CD4-positive, alpha-beta T cell treated with Interleukin-15 for 1 hour (primary cell): ENCODE measurements around the gene TTC33.
"Not testable (repeated sequence)": the region's sequence is repeated elsewhere in the genome, so short reads cannot be mapped to it uniquely, and the experiment has no call there.

Source experiments
- DNase-seq: peaks from one replicate; pipeline ENCODE4 v3.0.0-alpha.2; 2020

TTC33 gene, protein sequence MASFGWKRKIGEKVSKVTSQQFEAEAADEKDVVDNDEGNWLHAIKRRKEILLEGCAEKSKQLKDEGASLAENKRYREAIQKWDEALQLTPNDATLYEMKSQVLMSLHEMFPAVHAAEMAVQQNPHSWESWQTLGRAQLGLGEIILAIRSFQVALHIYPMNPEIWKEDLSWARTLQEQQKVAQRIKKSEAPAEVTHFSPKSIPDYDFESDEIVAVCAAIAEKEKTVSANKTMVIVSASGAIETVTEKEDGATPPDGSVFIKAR

DNA sequence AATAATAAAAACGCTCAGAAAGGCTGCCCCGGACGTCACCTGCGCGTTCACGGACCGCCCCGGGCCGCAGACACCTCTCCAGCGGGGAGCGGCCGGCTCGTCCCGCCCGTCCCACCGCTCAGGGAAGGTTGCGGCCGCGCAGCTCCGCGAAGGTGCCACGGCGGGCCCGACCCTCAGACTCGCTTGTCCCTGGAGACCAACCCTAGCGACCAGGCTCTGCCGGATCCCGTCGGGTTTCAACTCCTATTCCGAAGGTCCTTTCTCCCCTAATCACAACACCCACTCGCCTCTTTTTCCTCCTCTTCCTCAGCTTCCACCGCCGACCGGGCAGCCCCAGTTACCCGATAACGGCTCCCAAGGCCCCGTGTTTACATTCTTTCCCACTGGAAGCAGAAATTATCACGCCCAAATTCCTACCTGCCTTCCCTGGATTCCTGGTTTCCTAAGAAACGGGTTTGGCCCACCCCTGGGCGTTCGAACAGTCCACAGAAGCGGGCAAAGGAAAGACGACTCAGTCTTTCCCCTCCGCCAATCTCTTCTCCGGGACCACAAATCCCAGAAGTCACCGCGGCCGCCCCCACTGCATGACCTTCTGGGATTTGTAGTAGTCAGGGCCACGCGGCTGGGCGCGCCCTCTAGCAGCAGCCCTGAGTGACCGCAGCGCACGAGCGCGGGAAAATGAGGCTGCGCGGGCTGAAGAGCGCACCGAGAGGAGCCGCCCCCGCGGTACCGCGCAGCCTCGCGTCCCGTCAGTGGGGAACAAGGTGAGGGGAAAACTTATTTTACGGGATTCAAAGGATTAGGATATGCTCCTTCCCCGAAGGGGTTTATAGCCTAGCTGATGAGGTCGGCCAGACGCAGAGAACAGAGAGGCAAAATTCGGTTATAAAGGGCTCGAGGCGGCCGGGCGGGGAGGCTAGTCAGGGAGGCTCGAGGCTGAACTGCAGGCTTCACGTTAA lies at the start of gene TTC33:
TSS of gene TTC33 (minus strand) at position 555 of the 959 bp plus-strand sequence. CDS start 8,943 bp downstream, outside the sequence.
- DNase-seq: peak; percentile 92

DNA sequence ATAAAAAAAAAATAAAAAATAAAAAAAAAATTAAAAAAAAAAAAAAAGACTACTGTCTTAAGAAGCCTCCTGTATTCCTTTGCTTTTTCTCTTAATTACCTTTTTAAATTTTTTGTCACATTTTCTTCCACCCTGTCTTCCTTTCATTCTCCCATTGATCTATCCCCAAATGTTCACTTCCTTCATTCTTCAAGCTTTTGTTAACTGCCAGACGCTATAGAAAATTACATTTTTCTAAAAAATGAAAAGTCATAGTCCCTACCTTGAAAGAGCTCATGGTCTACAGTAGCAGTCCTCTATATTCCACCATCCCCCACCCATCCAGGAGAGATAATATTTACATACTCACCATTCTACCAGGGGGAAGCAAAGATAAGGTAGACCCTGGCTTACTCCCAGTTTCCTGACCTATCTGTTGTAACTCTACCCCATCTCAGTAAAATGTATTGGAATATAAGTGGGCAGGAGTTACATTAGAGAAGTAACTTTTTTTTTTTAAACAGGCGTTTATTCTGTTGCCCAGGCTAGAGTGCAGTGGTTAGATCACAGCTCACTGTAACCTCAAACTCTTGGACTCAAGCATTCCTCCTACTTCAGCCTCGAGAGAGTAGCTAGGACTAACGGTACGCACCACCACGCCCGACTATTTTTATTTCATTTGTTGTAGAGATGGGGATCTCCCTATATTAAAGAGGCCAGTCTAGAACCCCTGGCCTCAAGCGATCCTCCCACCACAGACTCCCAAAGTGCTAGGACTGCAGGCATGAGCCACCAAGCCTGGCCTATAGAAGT lies 46.2 kb upstream of the TTC33 start:
- DNase-seq: no peak

DNA sequence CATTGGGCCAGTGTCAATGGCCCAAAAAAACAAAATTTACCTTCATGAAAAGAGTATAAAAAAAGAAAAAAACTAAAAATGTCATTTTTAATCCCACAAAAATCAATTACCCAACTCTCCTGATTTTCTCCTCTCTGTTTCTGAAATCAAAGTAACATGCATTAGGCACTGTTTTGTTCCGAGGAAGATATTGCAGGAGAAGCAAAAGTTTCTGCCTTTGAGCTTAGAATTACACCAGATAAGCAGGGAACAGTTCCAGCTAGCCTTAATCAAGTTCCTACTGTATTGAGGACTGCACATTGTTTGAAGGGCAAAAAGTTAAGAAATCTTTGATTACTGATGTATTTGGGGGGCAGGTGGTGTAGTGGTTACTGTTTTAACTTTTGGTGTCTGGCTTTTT lies 43.5 kb upstream of the TTC33 start:
- DNase-seq: no peak

DNA sequence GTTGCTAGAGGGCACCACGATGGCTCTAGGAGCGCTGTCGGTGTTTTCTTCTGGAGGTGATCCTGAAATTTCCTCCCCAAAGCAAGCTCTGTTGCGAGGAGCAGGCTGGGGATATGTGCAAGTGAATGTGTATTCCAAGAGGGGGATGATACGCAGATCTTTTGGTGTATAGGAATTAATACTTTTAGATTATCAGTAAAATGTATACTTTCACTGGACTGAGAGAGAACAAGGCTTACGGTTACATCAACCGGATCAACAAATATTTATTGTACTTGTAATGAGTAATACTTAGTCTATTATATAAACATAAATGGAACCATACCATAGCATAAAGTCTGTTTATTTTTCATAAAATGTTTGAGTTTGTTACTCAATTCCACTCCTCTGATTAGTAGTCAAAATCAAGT lies 43.0 kb upstream of the TTC33 start:
- no peak for DNase-seq

DNA sequence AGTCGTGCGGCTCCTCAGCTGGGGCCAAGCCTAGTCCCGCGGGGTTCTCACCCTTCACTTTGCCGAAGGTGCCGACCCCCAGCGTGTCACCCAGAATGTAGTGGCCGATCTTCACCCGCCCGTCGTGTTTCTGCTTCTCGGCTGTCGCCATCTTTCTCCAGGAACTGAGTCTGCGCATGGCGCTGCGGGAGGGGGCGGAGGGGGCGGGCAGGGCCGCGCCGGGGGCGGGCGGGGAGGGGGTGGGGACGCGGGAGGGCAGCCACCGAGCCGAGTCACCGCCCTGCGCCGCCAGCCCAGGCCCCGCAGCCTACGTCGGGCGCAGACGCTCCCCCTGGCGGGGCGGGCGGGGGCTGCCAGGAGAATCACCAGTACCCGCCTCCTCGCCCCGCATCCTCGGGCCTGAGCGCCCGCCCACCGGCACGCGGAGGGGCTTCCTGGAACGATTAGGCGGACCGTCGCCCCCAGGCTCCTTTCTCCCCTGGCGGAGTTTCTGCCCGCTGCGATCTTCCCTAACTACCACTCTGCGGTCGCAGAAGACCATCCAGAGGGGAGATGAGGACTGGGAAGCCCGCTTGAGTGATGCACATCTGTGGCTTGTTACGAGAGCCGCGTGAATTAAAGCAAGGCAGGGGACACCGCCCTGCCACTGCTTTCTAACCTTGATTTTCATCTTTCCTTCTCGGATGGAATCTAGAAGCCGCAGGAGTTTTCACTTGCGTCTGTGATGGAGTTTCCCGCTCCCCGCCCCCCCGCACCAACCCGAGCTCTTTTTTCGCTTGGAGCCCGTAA lies 42.4 kb upstream of the TTC33 start, which contains the start of gene PRKAA1:
TSS of gene PRKAA1 (minus strand) at position 363 of the 789 bp plus-strand sequence. CDS start at position 178, 185 bp downstream.
- peak; percentile 91 for DNase-seq

DNA sequence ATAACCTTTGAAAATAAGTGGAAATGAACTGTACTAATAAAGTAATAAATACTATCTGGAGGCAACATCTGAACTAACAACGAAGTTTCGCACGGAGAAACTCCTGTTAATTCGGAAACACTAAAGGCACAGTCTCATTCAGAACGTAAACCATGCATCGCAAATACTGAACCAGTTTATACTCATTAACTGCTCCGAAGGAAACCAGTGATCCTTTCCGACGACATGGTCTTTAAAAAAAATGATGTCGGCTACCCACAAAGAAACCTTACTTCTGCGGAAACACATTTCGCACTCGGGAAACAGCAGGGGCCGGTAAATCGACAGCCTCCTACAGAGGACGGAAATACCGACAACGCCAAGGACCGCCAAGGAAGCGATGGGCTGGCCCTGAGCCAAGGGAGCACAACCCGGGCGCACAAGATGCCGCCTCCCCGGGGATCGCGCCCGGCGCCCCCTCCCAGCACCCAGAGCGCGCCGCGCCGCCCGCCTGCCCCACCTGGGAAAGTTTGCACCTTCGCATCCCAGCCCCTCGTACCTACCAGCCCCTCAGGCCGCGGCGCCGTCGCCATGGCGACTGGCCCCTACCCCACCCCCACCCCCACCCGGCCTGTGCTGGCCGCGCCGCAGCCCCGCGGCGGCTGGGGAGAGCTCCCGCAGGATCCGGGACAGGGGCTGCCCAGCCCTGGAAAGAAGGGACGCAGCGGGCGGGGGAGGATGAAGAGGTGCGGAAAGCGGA lies 41.7 kb upstream of the TTC33 start:
- DNase-seq: peak; percentile 74

DNA sequence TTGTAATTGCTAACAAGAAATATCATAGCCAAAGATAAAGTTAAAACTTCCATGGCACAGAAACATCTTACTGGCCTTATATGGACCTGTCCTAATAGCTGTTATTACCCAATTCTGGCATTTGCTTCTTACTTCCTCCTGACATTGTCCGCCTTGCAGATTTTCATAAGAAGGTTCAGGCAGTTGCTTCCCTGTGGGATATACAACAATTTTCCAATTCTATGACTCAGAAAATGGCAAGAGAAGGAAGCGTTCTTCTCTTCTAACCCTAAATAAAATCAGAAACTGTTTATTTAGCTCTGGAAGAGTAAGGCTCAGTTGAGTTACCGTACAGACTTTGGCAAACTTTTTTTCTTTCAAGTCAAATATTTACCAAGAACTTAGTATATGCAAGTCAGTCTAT lies 40.7 kb upstream of the TTC33 start:
- no peak for DNase-seq

DNA sequence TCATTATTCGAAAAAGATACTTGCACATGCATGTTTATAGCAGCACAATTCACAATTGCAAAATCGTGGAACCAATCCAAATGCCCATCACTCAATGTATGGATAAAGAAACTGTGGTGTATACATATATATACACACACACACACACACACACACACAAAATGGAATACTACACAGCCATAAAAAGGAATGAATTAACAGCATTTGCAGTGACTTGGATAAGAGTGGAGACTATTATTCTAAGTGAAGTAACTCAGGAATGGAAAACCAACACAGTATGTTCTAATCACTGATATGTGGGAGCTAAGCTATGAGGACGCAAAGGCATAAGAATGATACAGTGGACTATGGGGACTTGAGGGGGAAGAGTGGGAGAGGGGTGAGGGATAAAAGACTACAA lies 39.1 kb upstream of the TTC33 start:
- DNase-seq: not testable (repeated sequence)

DNA sequence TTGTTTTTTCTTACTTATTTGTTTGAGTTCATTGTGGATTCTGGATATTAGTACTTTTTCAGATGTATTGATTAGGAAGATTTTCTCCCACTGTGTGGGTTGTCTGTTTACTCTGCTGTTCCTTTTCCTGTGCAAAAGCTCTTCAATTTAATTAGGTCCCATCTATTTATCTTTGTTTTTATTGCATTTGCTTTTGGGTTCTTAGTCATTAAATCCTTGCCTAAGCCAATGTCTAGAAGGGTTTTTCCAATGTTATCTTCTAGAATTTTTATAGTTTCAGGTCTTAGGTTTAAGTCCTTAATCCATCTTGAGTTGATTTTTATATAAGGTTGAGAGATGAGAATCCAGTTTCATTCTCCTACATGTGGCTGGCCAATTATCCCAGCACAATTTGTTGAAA lies 38.6 kb upstream of the TTC33 start:
- DNase-seq: not testable (repeated sequence)

DNA sequence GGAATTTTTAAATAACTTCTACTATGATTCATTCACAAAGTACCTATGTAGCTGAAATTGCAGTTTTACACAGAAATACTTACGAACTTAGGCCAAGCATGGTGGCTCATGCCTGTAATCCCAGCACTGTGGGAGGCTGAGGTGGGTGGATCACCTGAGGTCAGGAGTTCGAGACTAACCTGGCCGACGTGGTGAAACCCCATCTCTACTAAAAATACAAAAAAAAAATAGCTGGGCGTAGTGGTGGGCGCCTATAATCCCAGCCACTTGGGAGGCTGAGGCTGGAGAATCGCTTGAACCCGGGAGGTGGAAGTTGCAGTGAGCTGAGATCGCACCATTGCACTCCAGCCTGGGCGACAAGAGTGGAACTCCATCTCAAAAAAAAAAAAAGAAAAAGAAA lies 36.9 kb upstream of the TTC33 start:
- not testable (repeated sequence) for DNase-seq

DNA sequence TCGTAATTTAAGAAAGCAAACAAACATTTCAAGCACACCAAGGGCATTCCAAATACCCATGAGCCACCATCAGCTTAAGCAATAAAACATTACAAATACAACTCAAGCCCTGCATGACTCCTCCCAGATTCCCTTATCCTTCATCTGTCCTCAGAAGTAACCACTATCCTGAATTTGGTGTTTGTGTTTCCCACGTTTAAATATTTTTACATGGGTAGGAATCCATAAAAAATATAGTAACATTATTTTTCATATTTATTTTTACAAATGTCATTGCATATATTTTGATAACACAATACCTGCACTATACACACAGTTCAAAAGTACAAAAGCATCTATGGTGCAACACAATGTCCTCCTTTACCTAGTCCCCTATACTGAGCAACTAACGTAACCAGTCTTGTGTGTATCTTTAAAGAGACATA lies 36.0 kb upstream of the TTC33 start:
- DNase-seq: no peak

DNA sequence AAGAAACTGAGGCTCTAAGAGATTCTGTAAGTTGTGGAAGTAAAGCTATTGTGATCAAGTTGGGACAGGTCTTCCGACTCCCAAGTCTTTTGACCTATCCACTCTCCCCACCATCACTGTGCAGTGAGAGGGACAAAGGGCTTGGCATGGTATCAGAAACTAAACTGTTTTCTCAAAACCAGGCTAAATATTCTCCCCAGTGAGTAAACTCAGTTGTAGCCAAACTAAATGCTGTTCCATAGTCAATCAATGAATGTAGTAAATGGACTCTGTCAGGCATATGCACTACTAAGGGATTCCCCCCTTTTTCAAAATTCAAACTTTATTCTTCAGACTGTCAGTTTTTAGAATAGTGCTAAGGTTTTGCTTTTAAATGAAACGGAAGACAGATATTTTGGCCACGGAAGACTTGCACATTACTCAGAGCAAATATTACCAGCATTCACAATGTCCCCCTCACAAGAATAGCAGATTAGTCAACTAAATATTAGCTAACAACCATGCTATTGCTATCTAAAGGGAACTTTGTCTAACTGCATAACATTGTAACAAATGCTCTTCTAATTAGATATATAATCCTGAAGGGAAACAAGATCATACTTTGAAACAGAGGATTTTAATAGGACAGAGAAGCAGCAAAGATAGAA lies 35.3 kb upstream of the TTC33 start:
- no peak for DNase-seq

DNA sequence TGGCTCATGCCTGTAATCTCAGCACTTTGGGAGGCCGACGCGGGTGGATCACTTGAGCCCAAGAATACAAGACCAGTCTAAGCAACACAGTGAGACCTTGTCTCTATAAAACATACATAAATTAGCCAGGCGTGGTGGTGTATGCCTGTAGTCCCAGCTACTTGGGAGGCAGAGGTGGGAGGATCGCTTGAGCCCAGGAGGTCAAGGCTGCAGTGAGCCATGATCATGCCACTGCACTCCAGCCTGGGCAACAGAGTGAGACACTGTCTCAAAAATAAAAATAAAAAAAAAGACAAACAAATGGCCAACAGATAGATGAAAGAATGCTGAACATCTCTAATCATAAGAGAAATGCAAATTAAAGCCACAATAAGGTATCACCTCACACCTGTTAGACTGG lies 33.2 kb upstream of the TTC33 start:
- not testable (repeated sequence) for DNase-seq

DNA sequence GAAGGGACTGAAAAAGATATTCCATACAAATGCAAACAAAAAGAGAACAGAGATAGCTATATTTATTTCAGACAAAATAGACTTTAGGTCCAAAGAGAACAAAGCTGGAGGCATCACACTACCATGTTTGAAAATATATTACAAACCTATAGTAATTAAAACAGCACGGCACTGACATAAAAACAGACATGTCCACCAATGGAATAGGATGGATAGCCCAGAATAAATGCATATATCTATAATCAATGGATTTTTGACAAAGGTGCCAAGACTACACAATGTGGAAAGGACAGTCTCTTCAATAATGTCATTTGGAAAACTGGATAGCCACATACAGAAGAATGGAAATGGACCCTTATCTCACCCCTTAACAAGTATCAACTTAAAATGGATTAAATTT lies 32.2 kb upstream of the TTC33 start:
- no peak for DNase-seq

DNA sequence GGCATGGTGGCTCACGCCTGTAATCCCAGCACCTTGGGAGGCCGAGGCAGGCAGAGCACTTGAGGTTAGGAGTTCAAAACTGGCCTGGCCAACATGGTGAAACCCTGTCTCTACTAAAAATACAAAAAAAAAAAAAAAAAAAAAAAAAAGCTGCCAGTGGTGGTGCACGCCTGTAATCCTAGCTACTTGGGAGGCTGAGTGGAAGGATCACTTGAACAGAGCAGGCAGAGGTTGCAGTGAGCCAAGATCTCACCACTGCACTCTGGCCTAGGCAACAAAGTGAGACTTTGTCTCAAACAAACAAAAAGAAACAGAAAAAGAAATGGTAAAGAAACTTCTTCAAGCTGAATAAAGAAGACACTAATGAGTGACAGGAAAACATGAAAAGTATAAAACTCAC lies 30.9 kb upstream of the TTC33 start:
- not testable (repeated sequence) for DNase-seq

DNA sequence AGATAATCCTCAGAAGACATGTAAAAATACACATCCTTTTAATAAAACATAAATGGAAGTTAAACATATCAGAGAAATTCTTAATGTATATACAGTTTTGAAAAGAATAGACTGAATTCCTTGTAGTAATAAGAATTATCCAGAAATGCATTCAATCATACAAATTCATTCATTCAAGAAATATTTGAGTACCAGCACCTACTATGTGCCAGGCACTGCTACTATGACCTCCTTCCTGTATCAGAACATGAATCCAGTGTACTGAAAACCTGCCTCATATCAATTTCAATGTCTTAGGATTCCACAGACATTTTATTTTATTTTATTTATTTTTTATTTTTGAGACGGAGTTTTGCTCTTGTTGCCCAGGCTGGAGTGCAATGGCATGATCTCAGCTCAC lies 29.2 kb upstream of the TTC33 start:
- no peak for DNase-seq

DNA sequence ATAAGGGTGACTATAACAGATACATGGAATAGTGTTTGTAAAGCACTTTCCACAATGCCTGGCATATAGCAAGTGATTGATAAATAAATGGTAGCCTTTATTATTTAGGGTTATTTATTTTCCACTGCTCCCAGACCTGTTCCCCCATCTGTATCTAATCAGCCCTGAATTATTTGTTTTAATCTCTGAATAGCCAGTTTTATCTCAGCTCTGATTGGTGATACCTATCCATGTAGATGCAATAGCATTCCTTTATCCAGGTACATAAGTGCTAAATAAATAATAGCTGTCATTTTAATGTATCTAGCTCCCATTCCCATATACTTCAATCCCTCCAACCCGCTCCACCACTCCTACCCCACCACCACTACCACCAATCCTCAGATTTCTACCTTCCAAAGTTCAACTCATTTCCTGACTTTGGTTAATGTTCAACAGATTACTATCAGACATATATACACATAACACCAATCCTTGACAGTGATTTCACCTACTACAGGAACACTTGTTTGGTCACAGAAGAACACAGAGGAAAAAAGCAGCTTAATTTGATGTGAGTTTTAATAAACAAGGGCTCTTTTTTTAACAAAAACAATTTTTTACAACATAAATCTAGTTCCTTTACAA lies 28.4 kb upstream of the TTC33 start:
- no peak for DNase-seq

DNA sequence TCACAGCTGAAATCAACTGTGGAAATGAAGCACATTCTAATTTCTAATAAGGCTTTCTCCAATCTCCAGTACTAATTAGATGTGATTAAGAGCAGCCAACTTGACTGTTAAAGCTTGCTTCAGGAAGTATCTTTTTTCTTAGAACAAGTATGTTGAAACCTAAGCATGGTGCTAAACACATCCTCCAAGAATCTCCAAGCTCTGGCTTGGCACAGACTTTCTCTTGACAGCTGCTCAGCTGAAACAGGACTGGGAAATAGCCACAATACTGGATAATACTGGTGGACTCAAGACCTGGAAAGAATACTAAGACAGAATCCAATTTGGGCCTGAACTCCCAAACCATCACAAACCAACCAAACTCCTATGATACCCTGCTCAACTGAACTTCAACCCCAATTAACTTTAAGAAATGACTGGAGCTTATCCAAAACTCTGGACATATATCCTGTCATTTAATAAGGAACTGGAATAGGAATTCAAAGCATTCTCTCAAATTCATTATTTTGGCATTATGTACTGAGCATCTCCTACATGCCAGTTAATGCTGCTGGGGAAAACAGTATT lies 26.2 kb upstream of the TTC33 start:
- no peak for DNase-seq

DNA sequence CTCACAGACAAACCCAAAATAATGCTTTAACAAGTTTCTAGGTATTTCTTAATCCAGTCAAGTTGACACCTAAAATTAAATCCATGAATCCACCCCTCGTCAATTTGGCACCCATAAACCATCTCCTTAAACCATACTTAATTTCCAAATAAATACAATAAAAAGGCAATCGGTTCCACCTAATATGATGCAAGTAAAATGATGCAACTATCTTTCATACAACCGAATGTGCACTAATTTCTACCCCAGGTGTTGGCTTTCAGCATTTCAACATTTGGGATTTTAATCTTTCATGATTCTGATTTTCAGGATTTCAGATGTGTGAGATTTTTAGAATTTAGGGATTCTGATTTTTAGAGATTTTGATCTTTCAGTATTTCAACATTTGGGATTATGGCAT lies 25.1 kb upstream of the TTC33 start:
- DNase-seq: no peak

DNA sequence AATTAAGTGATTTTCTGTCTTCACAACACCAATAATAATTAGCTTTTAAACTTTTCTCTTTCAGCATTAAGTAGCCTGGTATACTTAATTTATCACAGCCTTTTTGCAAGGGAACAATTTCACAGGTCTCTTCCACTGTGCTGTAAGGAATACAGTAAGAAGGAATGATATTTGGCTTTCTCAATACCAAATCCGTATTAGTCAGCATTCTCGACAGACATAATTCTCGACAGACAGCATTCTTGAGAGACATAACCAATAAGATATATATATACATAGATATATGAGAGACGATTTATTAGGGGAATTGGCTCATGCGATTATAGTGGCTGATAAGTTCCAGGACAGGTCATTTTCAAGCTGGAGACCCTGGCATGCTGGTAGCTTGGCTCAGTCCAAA lies 24.4 kb upstream of the TTC33 start:
- no peak for DNase-seq
